Kidney epithelial cell (primary cell): ENCODE measurements around the gene EEF1AKMT2. TPM values are rescaled to one million over a fixed set of nuclear protein-coding genes. Genes with fewer than 3 reads are reported as not detected.

Experiments
- DNase-seq: peaks from one replicate; pipeline ENCODE4 v3.0.0-alpha.2; 2010; ENCODE audit warnings: low read depth
- H3K27me3 ChIP-seq: 2 replicates; pipeline ENCODE4 v1.6.0; 2011; ENCODE audit warnings: low read length; ENCODE audit not compliant: control insufficient read depth, insufficient read depth
- H3K36me3 ChIP-seq: 2 replicates; pipeline ENCODE4 v1.5.1; 2011; ENCODE audit warnings: low read length; ENCODE audit not compliant: control insufficient read depth, insufficient read depth
- H3K4me3 ChIP-seq: 2 replicates; pipeline ENCODE4 v1.5.1; 2011; ENCODE audit warnings: low read depth, mild to moderate bottlenecking, control low read depth, low read length
- CTCF ChIP-seq: IDR thresholded peaks from 2 replicates; pipeline ENCODE4 v1.5.1; 2011; ENCODE audit warnings: mild to moderate bottlenecking, moderate library complexity, low read length, control low read depth, inconsistent platforms; ENCODE audit not compliant: insufficient read depth, poor library complexity, severe bottlenecking
- total RNA-seq: library from RNA; depleted of rRNA; stranded (reverse); fragments of >200 nt; gene quantifications from 2 replicates; pipeline ENCODE4 v1.2.3, GENCODE V29; 2015

Gene EEF1AKMT2
- total RNA-seq, 1 donor from 2014 or later: 13.5 TPM

- Histone ChIP-seq H3K36me3 (no peaks in the 10 kb centered on the region), H3K4me3 (no peak overlapping the region), H3K27me3 (no peaks in the 10 kb centered on the region)
- no peak for TF ChIP-seq CTCF
- no peak for DNase-seq
Measured at GRCh38 chr10:124708246-124708779, 83.4 kb downstream of the EEF1AKMT2 start.

Other genes with a start within 250 kb of the EEF1AKMT2 start
- 15.3 and 16.1 TPM in 2 replicates for gene FAM53B, start 47.5 kb downstream of the EEF1AKMT2 start, total RNA-seq
- gene ABRAXAS2, start 9.9 kb upstream of the EEF1AKMT2 start, total RNA-seq: 15.6 and 19.7 TPM in 2 replicates
- 15.0 and 18.9 TPM in 2 replicates for gene ZRANB1, start 150.2 kb upstream of the EEF1AKMT2 start, total RNA-seq